Neuron (in vitro differentiated cells): ENCODE results near the gene ALOX12.
"Not testable (repeated sequence)": the region's sequence is repeated elsewhere in the genome, so short reads cannot be mapped to it uniquely, and the experiment has no call there.

Experiments
- H2AFZ ChIP-seq: one replicate; pipeline ENCODE4 v1.6.1; 2013; ENCODE audit warnings: low read depth, mild to moderate bottlenecking, inconsistent platforms, low read length, moderate library complexity
- H3K27me3 ChIP-seq: one replicate; pipeline ENCODE4 v1.6.1; 2013; ENCODE audit warnings: low read length; ENCODE audit not compliant: insufficient read depth
- H3K36me3 ChIP-seq: one replicate; pipeline ENCODE4 v1.6.1; 2013; ENCODE audit warnings: low read length; ENCODE audit not compliant: insufficient read depth
- H3K4me1 ChIP-seq: one replicate; pipeline ENCODE4 v1.6.1; 2013; ENCODE audit warnings: low read length; ENCODE audit not compliant: insufficient read depth
- H3K4me3 ChIP-seq: 2 replicates; pipeline ENCODE4 v1.5.1; 2013; ENCODE audit warnings: mild to moderate bottlenecking, low read length, moderate library complexity
- H3K9me3 ChIP-seq: one replicate; pipeline ENCODE4 v1.6.1; 2013; ENCODE audit warnings: low read length

The ALOX12 gene, protein sequence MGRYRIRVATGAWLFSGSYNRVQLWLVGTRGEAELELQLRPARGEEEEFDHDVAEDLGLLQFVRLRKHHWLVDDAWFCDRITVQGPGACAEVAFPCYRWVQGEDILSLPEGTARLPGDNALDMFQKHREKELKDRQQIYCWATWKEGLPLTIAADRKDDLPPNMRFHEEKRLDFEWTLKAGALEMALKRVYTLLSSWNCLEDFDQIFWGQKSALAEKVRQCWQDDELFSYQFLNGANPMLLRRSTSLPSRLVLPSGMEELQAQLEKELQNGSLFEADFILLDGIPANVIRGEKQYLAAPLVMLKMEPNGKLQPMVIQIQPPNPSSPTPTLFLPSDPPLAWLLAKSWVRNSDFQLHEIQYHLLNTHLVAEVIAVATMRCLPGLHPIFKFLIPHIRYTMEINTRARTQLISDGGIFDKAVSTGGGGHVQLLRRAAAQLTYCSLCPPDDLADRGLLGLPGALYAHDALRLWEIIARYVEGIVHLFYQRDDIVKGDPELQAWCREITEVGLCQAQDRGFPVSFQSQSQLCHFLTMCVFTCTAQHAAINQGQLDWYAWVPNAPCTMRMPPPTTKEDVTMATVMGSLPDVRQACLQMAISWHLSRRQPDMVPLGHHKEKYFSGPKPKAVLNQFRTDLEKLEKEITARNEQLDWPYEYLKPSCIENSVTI

DNA sequence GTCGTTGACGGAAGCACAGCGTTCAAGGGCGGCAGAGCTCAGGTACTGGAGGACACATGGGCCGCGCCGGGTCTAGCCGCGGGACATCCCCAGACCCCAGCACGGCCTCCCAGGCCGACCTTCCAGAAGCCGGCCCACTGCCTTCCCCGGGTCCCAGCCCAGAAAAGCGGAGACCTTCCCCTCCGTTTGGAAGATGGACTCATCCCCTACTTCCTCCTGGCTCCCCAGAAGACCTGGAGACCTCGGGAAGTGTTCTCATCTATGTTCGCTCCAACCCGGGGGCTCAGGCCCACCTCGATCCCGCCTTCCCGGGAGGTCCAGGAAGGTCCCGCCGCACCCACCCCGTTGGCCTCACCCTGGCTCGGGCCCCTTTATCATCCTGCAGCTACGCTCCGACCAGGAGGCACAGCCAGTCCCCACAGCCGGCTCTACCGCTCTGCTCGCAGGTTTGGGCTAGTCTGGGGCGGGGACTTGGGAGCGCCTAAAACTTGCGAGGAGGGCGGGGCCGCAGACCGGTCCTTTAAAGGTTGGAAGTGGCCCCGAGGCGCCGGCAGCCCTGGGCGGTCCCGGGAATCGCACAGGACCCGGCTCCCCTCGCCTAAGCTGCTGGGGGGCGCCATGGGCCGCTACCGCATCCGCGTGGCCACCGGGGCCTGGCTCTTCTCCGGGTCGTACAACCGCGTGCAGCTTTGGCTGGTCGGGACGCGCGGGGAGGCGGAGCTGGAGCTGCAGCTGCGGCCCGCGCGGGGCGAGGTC, at the start of gene ALOX12:
ALOX12 (plus strand) TSS at position 550 of the 756 bp plus-strand sequence; CDS start at position 619, 69 bp downstream.
- no peaks in the 10 kb centered on the region for H3K27me3 ChIP-seq
- no peak within 1 kb of the TSS for H3K4me3 ChIP-seq
- H3K9me3 ChIP-seq = peaks cover 7% of the 10 kb centered on the region
- H2AFZ ChIP-seq = no peak within 1 kb of the TSS
- H3K4me1 ChIP-seq = no peaks in the 10 kb centered on the region
- H3K36me3 ChIP-seq = peaks cover 29% of the 10 kb centered on the region

DNA sequence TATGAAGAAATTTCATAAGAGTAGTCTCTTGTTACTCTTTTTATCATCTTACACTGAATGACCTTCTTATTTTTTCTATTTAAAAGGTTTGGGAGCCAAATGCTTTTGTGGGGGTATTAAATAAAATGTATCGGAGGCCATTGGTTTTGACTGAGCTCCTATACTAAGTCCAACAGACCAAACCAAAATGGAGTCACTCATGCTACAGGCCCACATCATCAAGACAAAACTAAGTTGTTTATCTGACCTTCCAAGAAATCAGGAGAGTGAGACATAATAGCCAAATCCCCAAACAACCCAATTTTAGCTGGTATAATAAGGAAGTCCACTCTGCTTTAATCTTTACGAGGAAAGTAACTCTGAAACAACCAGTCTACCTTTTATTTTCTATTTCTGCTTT, 48.1 kb upstream of the ALOX12 start:
- no peak overlapping the region for H3K4me3 ChIP-seq
- no peaks in the 10 kb centered on the region for H3K4me1 ChIP-seq
- no peaks in the 10 kb centered on the region for H3K27me3 ChIP-seq
- no peaks in the 10 kb centered on the region for H3K36me3 ChIP-seq
- no peak overlapping the region for H2AFZ ChIP-seq
- no peaks in the 10 kb centered on the region for H3K9me3 ChIP-seq

DNA sequence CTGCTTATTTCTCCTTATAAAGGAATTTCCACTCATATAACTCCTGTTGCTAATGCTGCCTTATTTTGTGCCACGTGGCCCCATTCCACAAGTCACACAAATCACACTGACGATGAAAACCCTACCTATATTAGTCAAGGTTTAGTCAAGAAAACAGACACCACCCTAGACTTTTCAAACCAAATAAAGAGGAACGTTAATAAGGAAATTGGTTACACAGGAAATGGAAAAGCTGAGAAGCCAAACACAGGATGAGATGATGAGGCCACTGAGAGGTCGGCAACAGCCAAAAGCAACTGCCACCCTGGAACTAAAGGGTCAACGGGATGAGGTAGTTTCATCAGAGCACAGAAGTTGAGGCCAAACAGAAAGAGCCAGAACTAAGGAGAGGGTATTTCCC, 47.3 kb upstream of the ALOX12 start:
- no peaks in the 10 kb centered on the region for H3K9me3 ChIP-seq
- no peaks in the 10 kb centered on the region for H3K36me3 ChIP-seq
- H3K4me3 ChIP-seq = no peak overlapping the region
- H3K4me1 ChIP-seq = no peaks in the 10 kb centered on the region
- H2AFZ ChIP-seq = no peak overlapping the region
- H3K27me3 ChIP-seq = no peaks in the 10 kb centered on the region

DNA sequence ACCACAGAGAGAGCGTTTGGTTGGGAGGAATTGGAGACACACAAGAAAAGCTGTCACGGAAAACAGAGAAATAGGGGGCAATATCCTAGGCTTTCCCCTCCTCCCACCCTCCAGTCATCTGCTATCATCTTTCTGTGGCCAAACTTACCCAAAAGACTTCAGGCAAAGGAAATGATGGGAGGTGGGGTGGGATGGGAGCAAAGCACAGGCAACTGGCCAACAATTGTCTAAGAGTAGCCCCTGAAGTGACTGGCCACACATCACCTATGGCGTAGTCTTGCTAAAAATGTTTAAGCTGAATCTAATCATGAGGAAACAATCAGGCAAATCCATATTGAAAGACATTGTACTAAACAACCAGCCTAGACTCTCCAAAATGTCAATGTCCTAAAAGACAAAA, 46.9 kb upstream of the ALOX12 start:
- Histone ChIP-seq H3K9me3 (no peaks in the 10 kb centered on the region), H2AFZ (no peak overlapping the region), H3K27me3 (no peaks in the 10 kb centered on the region), H3K4me1 (no peaks in the 10 kb centered on the region), H3K4me3 (no peak overlapping the region), H3K36me3 (no peaks in the 10 kb centered on the region)

DNA sequence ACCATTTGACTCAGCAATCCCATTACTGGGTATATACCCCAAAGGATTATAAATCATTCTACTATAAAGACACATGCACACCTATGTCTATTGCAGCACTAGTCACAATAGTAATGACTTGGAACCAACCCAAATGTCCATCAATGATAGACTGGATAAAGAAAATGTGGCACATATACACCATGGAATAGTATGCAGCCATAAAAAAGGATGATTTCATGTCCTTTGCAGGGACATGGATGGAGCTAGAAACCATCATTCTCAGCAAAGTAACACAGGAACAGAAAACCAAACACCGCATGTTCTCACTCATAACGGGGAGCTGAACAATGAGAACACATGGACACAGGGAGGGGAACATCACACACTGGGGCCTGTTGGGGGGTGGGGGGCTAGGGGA, 44.9 kb upstream of the ALOX12 start:
- H3K9me3 ChIP-seq, H2AFZ ChIP-seq, H3K27me3 ChIP-seq, H3K36me3 ChIP-seq, H3K4me3 ChIP-seq, H3K4me1 ChIP-seq: not testable (repeated sequence)

DNA sequence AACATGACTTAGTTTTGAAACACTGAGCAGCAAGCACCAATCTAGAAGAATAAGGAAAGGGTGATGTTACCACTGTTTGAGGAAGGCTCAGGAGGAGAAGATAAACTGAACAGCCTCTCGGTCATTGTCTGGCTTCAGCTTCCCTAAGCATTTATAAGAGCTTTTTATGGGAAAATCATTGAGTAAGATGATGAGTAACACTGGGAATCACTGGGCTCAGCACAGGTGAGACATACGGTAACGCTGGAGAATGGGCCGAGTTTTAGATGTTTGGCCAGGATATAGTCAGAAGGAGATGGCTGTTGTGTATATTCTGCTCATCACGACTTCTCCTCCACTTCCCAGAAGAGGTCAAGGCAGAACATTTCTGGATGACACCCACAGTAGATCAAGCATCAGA, 42.2 kb upstream of the ALOX12 start:
- Histone ChIP-seq H3K4me3 (no peak overlapping the region), H3K4me1 (no peaks in the 10 kb centered on the region), H3K9me3 (no peaks in the 10 kb centered on the region), H3K27me3 (no peaks in the 10 kb centered on the region), H2AFZ (no peak overlapping the region), H3K36me3 (no peaks in the 10 kb centered on the region)

DNA sequence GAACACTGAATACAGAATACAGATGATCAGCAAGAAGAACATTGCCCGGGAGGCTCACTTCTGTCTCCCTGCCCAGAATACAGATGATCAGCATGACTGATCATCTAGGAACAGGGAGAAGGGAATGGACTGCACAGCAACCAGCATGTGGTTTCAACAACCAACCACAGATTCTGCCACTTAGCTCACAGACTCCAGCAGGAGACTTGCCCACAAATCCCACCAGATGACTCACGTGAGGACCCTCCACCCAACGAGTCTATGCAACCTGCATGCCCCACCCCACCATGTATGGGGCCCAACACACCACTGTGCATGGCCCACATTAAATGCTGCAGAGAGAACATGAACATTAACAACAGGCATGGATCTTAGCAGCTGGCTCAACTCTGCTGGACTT, 36.1 kb upstream of the ALOX12 start:
- H3K27me3 ChIP-seq = no peaks in the 10 kb centered on the region

DNA sequence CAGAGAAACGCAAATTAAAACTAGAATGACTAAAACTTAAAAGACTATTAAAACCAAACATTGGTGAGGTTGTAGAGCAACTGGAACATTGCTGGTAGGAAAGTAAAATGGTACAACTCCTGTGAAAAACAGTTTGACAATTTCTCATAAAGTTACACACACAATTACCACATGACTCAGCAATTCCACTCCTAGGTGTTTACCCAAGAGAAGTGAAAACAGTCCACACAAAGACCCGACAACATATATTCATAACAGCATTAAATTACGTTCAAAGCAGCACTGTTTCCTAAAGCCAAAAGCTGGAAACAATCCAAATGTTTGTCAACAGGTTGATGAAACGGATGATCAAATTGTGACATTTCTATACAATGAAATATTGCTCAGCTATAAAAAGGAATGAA, 26.5 kb upstream of the ALOX12 start:
- Histone ChIP-seq H3K27me3 (no peaks in the 10 kb centered on the region), H3K4me3 (no peak overlapping the region), H3K36me3 (no peaks in the 10 kb centered on the region), H3K4me1 (no peaks in the 10 kb centered on the region), H3K9me3 (peaks cover 2% of the 10 kb centered on the region), H2AFZ (no peak overlapping the region)

More for the DNA sequence above, 36.1 kb upstream of the ALOX12 start:
- Histone ChIP-seq H3K36me3 (no peaks in the 10 kb centered on the region), H3K4me3 (no peak overlapping the region), H3K9me3 (no peaks in the 10 kb centered on the region), H2AFZ (no peak overlapping the region), H3K4me1 (no peaks in the 10 kb centered on the region)

DNA sequence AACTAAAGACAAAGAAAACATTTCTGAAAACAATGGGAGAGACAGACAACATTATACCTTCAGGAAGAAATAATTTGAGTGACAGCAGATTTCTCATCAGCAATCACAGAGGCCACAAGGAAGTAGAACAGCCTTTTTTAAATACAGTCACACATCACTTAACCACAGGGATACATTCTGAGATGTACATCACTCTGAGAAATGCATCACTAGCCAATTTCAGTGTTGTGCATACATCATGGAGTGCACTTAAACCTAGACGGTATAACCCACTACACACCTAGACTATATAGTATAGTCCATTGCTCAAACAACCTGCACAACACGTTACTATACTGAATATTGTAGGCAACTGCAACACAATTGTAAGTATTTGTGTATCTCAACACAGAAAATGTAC, 24.9 kb upstream of the ALOX12 start:
- H3K27me3 ChIP-seq = peaks cover 4% of the 10 kb centered on the region
- H3K36me3 ChIP-seq = no peaks in the 10 kb centered on the region
- H3K9me3 ChIP-seq = peaks cover 7% of the 10 kb centered on the region
- no peak overlapping the region for H2AFZ ChIP-seq
- no peak overlapping the region for H3K4me3 ChIP-seq
- no peaks in the 10 kb centered on the region for H3K4me1 ChIP-seq

DNA sequence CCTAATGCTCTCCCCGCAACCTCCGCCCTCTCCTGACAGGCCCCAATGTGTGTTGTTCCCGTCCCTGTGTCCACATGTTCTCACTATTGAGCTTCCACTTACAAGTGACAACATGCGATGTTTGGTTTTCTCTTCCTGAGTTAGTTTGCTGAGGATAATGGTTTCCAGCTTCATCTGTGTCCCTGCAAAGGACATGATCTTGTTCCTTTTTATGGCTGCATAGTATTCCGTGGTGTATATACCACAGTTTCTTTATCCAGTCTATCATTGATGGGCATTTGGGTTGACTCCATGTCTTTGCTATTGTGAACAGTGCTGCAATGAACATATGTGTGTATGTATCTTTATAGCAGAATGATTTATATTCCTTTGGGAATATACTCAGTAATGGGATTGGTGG, 16.4 kb upstream of the ALOX12 start:
- H3K4me3 ChIP-seq, H3K9me3 ChIP-seq, H3K4me1 ChIP-seq, H3K36me3 ChIP-seq, H3K27me3 ChIP-seq, H2AFZ ChIP-seq: not testable (repeated sequence)

DNA sequence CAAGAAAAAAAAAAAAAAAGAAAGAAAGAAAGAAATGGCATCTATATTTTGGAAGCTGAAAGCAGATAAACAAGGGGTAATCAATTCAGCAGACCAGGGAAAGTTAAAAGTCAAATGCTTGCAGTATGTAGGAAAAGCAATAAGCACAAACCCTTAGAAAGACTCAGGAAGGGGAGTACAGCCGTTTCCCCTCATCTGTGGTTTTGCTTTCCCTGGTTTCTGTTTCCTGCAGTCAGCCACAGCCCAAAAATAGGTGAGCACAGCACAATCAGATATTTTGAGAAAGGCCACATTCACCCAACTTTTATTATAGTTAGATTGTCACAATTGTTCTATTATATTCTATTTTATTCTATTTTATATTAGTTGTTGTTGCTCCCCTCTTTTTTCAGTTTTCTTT, 14.4 kb upstream of the ALOX12 start:
- H3K4me3 ChIP-seq = no peak overlapping the region
- H3K4me1 ChIP-seq = peaks cover 4% of the 10 kb centered on the region
- no peaks in the 10 kb centered on the region for H3K27me3 ChIP-seq
- H3K9me3 ChIP-seq = no peaks in the 10 kb centered on the region
- no peak overlapping the region for H2AFZ ChIP-seq
- H3K36me3 ChIP-seq = no peaks in the 10 kb centered on the region

DNA sequence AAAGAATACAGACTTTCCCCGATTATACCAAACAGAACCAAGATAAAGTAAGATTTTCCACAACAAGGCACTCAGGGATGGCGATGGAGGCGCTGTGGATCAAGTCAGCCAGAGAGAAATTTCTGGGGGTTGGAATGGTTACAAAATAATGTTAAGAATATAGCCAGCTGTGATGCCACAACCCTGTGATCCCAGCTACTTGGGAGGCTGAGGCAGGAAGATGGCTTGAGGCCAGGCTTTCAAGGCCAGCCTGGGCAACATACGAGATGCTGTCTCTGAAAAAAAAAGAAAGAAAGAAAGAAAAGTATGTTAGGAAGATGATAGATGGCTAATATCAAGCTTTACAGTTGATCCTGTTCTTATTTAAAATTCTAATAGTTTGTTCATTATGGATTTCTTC, 10.6 kb upstream of the ALOX12 start:
- H3K4me1 ChIP-seq = no peaks in the 10 kb centered on the region
- no peaks in the 10 kb centered on the region for H3K9me3 ChIP-seq
- H3K4me3 ChIP-seq = no peak overlapping the region
- H3K36me3 ChIP-seq = no peaks in the 10 kb centered on the region
- H3K27me3 ChIP-seq = no peaks in the 10 kb centered on the region
- no peak overlapping the region for H2AFZ ChIP-seq

DNA sequence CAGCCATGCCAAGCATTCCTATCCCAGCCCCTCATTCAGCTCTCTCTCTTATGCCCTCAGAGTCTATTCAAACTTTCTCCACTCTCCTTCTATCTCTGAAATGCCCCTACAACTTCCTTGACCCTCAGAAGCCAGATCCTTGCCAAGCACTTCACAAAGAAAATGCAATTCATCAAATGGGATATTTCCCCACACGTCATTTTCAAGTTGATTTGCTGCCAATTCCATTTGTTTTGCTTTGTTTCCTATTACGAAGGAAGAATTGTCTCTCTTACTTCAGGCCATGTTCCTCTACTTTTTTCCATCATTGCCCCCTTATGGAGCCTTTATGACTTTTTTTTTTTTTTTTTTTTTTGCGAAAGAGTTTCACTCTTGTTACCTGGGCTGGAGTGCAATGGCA, 9.2 kb upstream of the ALOX12 start:
- Histone ChIP-seq H3K4me3 (no peak overlapping the region), H3K36me3 (no peaks in the 10 kb centered on the region), H3K27me3 (no peaks in the 10 kb centered on the region), H3K4me1 (no peaks in the 10 kb centered on the region), H2AFZ (no peak overlapping the region), H3K9me3 (no peaks in the 10 kb centered on the region)
